ENCODE data around the gene PDZD8. TPM values are rescaled to one million over a fixed set of nuclear protein-coding genes. Genes with fewer than 3 reads are reported as not detected.

PDZD8 gene
- total and polyA plus RNA-seq, 9 donors: 8.0 to 49.6 (median 35.6) TPM

GRCh38 chr10:117334066-117334465 lies 41.2 kb downstream of the PDZD8 start:
- peaks cover 0 to 3% of the 10 kb centered on the region in 2 donors for H3K9me3 ChIP-seq
- no peaks in the 10 kb centered on the region for H3K4me1 ChIP-seq (ENCODE audit: insufficient read depth)
- H3K27me3 ChIP-seq: no peaks in the 10 kb centered on the region
- DNase-seq: no peak
- no peak overlapping the region for H3K4me3 ChIP-seq
- no peak overlapping the region for H3K27ac ChIP-seq
- intact Hi-C loops (cut with DNase I): no loop called here
- H3K36me3 ChIP-seq: no peaks in the 10 kb centered on the region
- WGBS, 3 donors: 67 to 93% (median 91%) methylated on average over 2 of the region's 2 CpGs
- TF ChIP-seq EP300 (IDR thresholded peaks at IDR 0.05) (no peak), CTCF (IDR thresholded peaks at IDR 0.05) (no peak), POLR2A (IDR thresholded peaks at IDR 0.05) (no peak)

- no peak for DNase-seq
- no peak overlapping the region for H3K27ac ChIP-seq
- H3K36me3 ChIP-seq: no peaks in the 10 kb centered on the region
- intact Hi-C loops (cut with DNase I): no loop called here
- no peaks in the 10 kb centered on the region for H3K27me3 ChIP-seq
- no peak overlapping the region for H3K4me3 ChIP-seq
- no peaks in the 10 kb centered on the region for H3K9me3 ChIP-seq
- H3K4me1 ChIP-seq (ENCODE audit: insufficient read depth): peaks cover 1% of the 10 kb centered on the region
- TF ChIP-seq CTCF (IDR thresholded peaks at IDR 0.05): no peak
- no peak for TF ChIP-seq EP300 (IDR thresholded peaks at IDR 0.05)
- no peak for TF ChIP-seq POLR2A (IDR thresholded peaks at IDR 0.05)
Measured at GRCh38 chr10:117327262-117327661, 48.0 kb downstream of the PDZD8 start.

- intact Hi-C loops (cut with DNase I): loop anchor here in 2 of 4 donors (5.0 kb wide), 1 partner anchor 107 kb away; no protein-coding TSS in a partner anchor
- Histone ChIP-seq H3K9me3 (no peaks in the 10 kb centered on the region), H3K36me3 (no peaks in the 10 kb centered on the region), H3K4me3 (no peak overlapping the region), H3K27ac (no peak overlapping the region), H3K27me3 (no peaks in the 10 kb centered on the region), H3K4me1 (ENCODE audit: insufficient read depth) (peaks cover 1% of the 10 kb centered on the region)
- WGBS, 3 donors: 97% methylated on average over 2 of the region's 2 CpGs
- TF ChIP-seq CTCF (IDR thresholded peaks at IDR 0.05) (no peak), POLR2A (IDR thresholded peaks at IDR 0.05) (no peak), EP300 (IDR thresholded peaks at IDR 0.05) (no peak)
- no peak for DNase-seq
Measured at GRCh38 chr10:117324367-117324766, 50.9 kb downstream of the PDZD8 start.

GRCh38 chr10:117322260-117322659 lies 53.0 kb downstream of the PDZD8 start:
- 53 to 57% (median 56%) methylated on average over 4 of the region's 4 CpGs for WGBS, 3 donors
- no peaks in the 10 kb centered on the region for H3K27me3 ChIP-seq
- no peaks in the 10 kb centered on the region for H3K9me3 ChIP-seq
- no peak for DNase-seq
- H3K4me3 ChIP-seq: no peak overlapping the region
- H3K36me3 ChIP-seq: no peaks in the 10 kb centered on the region
- no peaks in the 10 kb centered on the region for H3K4me1 ChIP-seq (ENCODE audit: insufficient read depth)
- TF ChIP-seq EP300 (IDR thresholded peaks at IDR 0.05): no peak
- no peak for TF ChIP-seq CTCF (IDR thresholded peaks at IDR 0.05)
- TF ChIP-seq POLR2A (IDR thresholded peaks at IDR 0.05): no peak
- no peak overlapping the region for H3K27ac ChIP-seq
- intact Hi-C loops (cut with DNase I): loop anchor here in 2 of 4 donors (5.0 kb wide), 1 partner anchor 105 kb away; no protein-coding TSS in a partner anchor
